Measurements from ENCODE around the gene TBX15. TPM values are rescaled to one million over a fixed set of nuclear protein-coding genes. Genes with fewer than 3 reads are reported as not detected.

The TBX15 gene
- total RNA-seq, 4 donors from 2014 or later: 0.45 to 1.6 (median 0.56) TPM

- Histone ChIP-seq H3K36me3 (no peaks in the 10 kb centered on the region), H3K4me3 (no peak overlapping the region), H3K27ac (no peak overlapping the region), H3K27me3 (no peaks in the 10 kb centered on the region), H3K4me1 (no peaks in the 10 kb centered on the region), H3K9me3 (no peaks in the 10 kb centered on the region)
- no peak for TF ChIP-seq POLR2A (IDR thresholded peaks at IDR 0.05)
- no peak for TF ChIP-seq CTCF (IDR thresholded peaks at IDR 0.05)
- ATAC-seq: no peak
Observed at GRCh38 chr1:118907466-118907865, 80.7 kb downstream of the TBX15 start.

- Histone ChIP-seq H3K36me3 (no peaks in the 10 kb centered on the region), H3K4me1 (no peaks in the 10 kb centered on the region), H3K27ac (no peak overlapping the region), H3K4me3 (no peak overlapping the region), H3K27me3 (no peaks in the 10 kb centered on the region), H3K9me3 (no peaks in the 10 kb centered on the region)
- ATAC-seq: no peak
- TF ChIP-seq CTCF (IDR thresholded peaks at IDR 0.05): no peak
- no peak for TF ChIP-seq POLR2AphosphoS5 (IDR thresholded peaks at IDR 0.05)
- no peak for TF ChIP-seq POLR2A (IDR thresholded peaks at IDR 0.05)
- TF ChIP-seq EP300 (IDR thresholded peaks at IDR 0.05): no peak
- WGBS, 2 donors (ENCODE audit: low coverage in 1 of 2): 64 to 93% methylated on average over 1 of the region's 1 CpG
Observed at GRCh38 chr1:118905671-118906070, 82.5 kb downstream of the TBX15 start.

GRCh38 chr1:118905196-118905595 is 82.9 kb downstream of the TBX15 start:
- no peak for TF ChIP-seq POLR2A (IDR thresholded peaks at IDR 0.05)
- TF ChIP-seq POLR2AphosphoS5 (IDR thresholded peaks at IDR 0.05): no peak
- no peak for TF ChIP-seq CTCF (IDR thresholded peaks at IDR 0.05)
- no peak for TF ChIP-seq EP300 (IDR thresholded peaks at IDR 0.05)
- Histone ChIP-seq H3K27ac (no peak overlapping the region), H3K36me3 (no peaks in the 10 kb centered on the region), H3K4me1 (no peaks in the 10 kb centered on the region), H3K9me3 (no peaks in the 10 kb centered on the region), H3K4me3 (no peak overlapping the region), H3K27me3 (no peaks in the 10 kb centered on the region)
- 39 to 51% methylated on average over 2 to 5 of the region's 6 CpGs for WGBS, 2 donors (ENCODE audit: low coverage in 1 of 2)
- ATAC-seq: no peak

- Histone ChIP-seq H3K4me1 (no peaks in the 10 kb centered on the region), H3K27me3 (no peaks in the 10 kb centered on the region), H3K9me3 (no peaks in the 10 kb centered on the region), H3K27ac (no peak overlapping the region), H3K4me3 (no peak overlapping the region), H3K36me3 (no peaks in the 10 kb centered on the region)
- WGBS, 2 donors (ENCODE audit: low coverage in 1 of 2): 47 to 61% methylated on average over 5 to 6 of the region's 6 CpGs
- no peak for ATAC-seq
- TF ChIP-seq POLR2AphosphoS5 (IDR thresholded peaks at IDR 0.05): no peak
- no peak for TF ChIP-seq EP300 (IDR thresholded peaks at IDR 0.05)
- no peak for TF ChIP-seq CTCF (IDR thresholded peaks at IDR 0.05)
- no peak for TF ChIP-seq POLR2A (IDR thresholded peaks at IDR 0.05)
Observed at GRCh38 chr1:118902711-118903191, 85.4 kb downstream of the TBX15 start.

DNA sequence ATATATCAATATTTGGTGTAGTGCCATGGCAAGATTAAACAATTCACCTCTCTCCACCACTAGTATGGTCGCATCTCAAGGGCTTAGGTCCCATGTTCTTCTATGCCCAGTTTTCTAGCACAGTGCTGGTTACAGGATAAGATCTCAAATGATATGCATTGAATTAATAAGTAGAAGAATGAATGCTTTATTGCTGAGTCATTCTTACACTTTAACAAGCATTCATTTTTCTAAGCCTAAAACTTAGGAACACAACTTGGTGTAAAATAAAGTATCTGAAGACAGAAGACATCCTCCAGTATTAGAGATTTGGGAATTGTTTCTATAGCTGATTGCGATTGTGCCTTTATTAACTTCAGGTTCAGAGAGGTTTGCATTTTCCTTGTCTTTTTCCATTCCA is 85.8 kb downstream of the TBX15 start:
- ATAC-seq: no peak
- Histone ChIP-seq H3K27ac (no peak overlapping the region), H3K9me3 (no peaks in the 10 kb centered on the region), H3K4me3 (no peak overlapping the region), H3K4me1 (no peaks in the 10 kb centered on the region), H3K27me3 (no peaks in the 10 kb centered on the region), H3K36me3 (no peaks in the 10 kb centered on the region)
- TF ChIP-seq EP300 (IDR thresholded peaks at IDR 0.05): no peak
- no peak for TF ChIP-seq CTCF (IDR thresholded peaks at IDR 0.05)
- no peak for TF ChIP-seq POLR2AphosphoS5 (IDR thresholded peaks at IDR 0.05)
- no peak for TF ChIP-seq POLR2A (IDR thresholded peaks at IDR 0.05)
- 83 to 92% methylated on average over 2 of the region's 2 CpGs for WGBS, 2 donors (ENCODE audit: low coverage in 1 of 2)

Measured in gastroesophageal sphincter (tissue), 4 donors.